HL-60 (cell line): ENCODE data around the gene ZNF236.

Experiments
- CTCF ChIP-seq: IDR thresholded peaks from one replicate; pipeline ENCODE4 v1.5.1; 2011; ENCODE audit warnings: low read length, control low read depth, inconsistent platforms; ENCODE audit not compliant: insufficient read depth
- POLR2AphosphoS5 ChIP-seq: IDR thresholded peaks from 2 replicates; pipeline ENCODE4 v1.6.1; 2012; ENCODE audit warnings: low read depth
- REST ChIP-seq: IDR thresholded peaks from 2 replicates; pipeline ENCODE4 v1.6.1; 2012; ENCODE audit warnings: low read depth; ENCODE audit not compliant: insufficient replicate concordance
- SPI1 ChIP-seq: IDR thresholded peaks from 2 replicates; pipeline ENCODE4 v1.6.1; 2012; ENCODE audit warnings: low read depth, mild to moderate bottlenecking, borderline replicate concordance

GRCh38 chr18:77000527-77000926 lies 178.2 kb downstream of the ZNF236 start:
- TF ChIP-seq CTCF (peak; percentile 96), POLR2AphosphoS5 (no peak), REST (no peak), SPI1 (peak; percentile 53; the same call in 1 of the 2 replicates)
